IPS-18c (cell line): ENCODE data around the gene ZNF236.

Experiments used
- H3K4me3 ChIP-seq: 2 replicates; pipeline ENCODE4 v1.7.0; 2013; ENCODE audit warnings: low read depth, mild to moderate bottlenecking, low read length, moderate library complexity; ENCODE audit not compliant: insufficient read depth
- H3K9me3 ChIP-seq: one replicate; pipeline ENCODE4 v1.6.1; 2013; ENCODE audit warnings: mild to moderate bottlenecking, low read length, moderate library complexity; ENCODE audit not compliant: control insufficient read depth, insufficient read depth

Gene ZNF236

GRCh38 chr18:76842837-76843530, 20.6 kb downstream of the ZNF236 start:
- H3K9me3 ChIP-seq, result no peaks in the 10 kb centered on the region
- no peak overlapping the region for H3K4me3 ChIP-seq

- no peaks in the 10 kb centered on the region for H3K9me3 ChIP-seq
- no peak overlapping the region for H3K4me3 ChIP-seq
Observed at GRCh38 chr18:76844144-76844543, 21.8 kb downstream of the ZNF236 start.

GRCh38 chr18:76844742-76845477, 22.6 kb downstream of the ZNF236 start:
- Histone ChIP-seq H3K9me3 (no peaks in the 10 kb centered on the region), H3K4me3 (no peak overlapping the region)

GRCh38 chr18:76846217-76846616, 23.9 kb downstream of the ZNF236 start:
- H3K4me3 ChIP-seq, result no peak overlapping the region
- no peaks in the 10 kb centered on the region for H3K9me3 ChIP-seq

GRCh38 chr18:76847916-76848315, 25.6 kb downstream of the ZNF236 start:
- Histone ChIP-seq H3K9me3 (no peaks in the 10 kb centered on the region), H3K4me3 (no peak overlapping the region)

GRCh38 chr18:76850112-76850511, 27.8 kb downstream of the ZNF236 start:
- no peak overlapping the region for H3K4me3 ChIP-seq
- no peaks in the 10 kb centered on the region for H3K9me3 ChIP-seq

GRCh38 chr18:76855594-76855993, 33.2 kb downstream of the ZNF236 start:
- Histone ChIP-seq H3K4me3 (no peak overlapping the region), H3K9me3 (no peaks in the 10 kb centered on the region)

- H3K9me3 ChIP-seq, result no peaks in the 10 kb centered on the region
Observed at GRCh38 chr18:76857476-76857875, 35.1 kb downstream of the ZNF236 start.

GRCh38 chr18:76859474-76860339, 37.4 kb downstream of the ZNF236 start:
- no peak overlapping the region for H3K4me3 ChIP-seq
- no peaks in the 10 kb centered on the region for H3K9me3 ChIP-seq

More at GRCh38 chr18:76857476-76857875, 35.1 kb downstream of the ZNF236 start:
- no peak overlapping the region for H3K4me3 ChIP-seq

- H3K4me3 ChIP-seq, result no peak overlapping the region
- H3K9me3 ChIP-seq, result no peaks in the 10 kb centered on the region
Observed at GRCh38 chr18:76860411-76860810, 38.1 kb downstream of the ZNF236 start.

- no peak overlapping the region for H3K4me3 ChIP-seq
Observed at GRCh38 chr18:76866666-76867065, 44.3 kb downstream of the ZNF236 start.

GRCh38 chr18:76873311-76873710, 51.0 kb downstream of the ZNF236 start:
- H3K9me3 ChIP-seq, result no peaks in the 10 kb centered on the region
- H3K4me3 ChIP-seq, result no peak overlapping the region

More at GRCh38 chr18:76866666-76867065, 44.3 kb downstream of the ZNF236 start:
- no peaks in the 10 kb centered on the region for H3K9me3 ChIP-seq

GRCh38 chr18:76873713-76874112, 51.4 kb downstream of the ZNF236 start:
- no peaks in the 10 kb centered on the region for H3K9me3 ChIP-seq
- H3K4me3 ChIP-seq, result no peak overlapping the region

- H3K9me3 ChIP-seq, result no peaks in the 10 kb centered on the region
- H3K4me3 ChIP-seq, result no peak overlapping the region
Observed at GRCh38 chr18:76874642-76875389, 52.5 kb downstream of the ZNF236 start.

- Histone ChIP-seq H3K4me3 (no peak overlapping the region), H3K9me3 (no peaks in the 10 kb centered on the region)
Observed at GRCh38 chr18:76875390-76876325, 53.3 kb downstream of the ZNF236 start.

GRCh38 chr18:76878426-76878825, 56.1 kb downstream of the ZNF236 start:
- Histone ChIP-seq H3K9me3 (no peaks in the 10 kb centered on the region), H3K4me3 (no peak overlapping the region)
